ENCODE data around the gene DNASE2B.

GRCh38 chr1:84434801-84435549 lies 36.7 kb downstream of the DNASE2B start:
- TF ChIP-seq CTCF (IDR thresholded peaks at IDR 0.05; ENCODE audit: low read depth, low read length), result no peak
- TF ChIP-seq POLR2A (IDR thresholded peaks at IDR 0.05; ENCODE audit: extremely low read depth, insufficient read length), result no peak
- TF ChIP-seq MYC (IDR thresholded peaks at IDR 0.05; ENCODE audit: low read depth, low read length), result no peak
